ENCODE results near the gene GDAP2. TPM values are rescaled to one million over a fixed set of nuclear protein-coding genes. Genes with fewer than 3 reads are reported as not detected.

Gene GDAP2
- total and polyA plus RNA-seq, 2 donors (not counting 1 experiment from before 2014, with no cell fraction given) = 6.8 to 36.7 TPM

GRCh38 chr1:117828201-117828600 is 101.2 kb downstream of the GDAP2 start:
- DNase-seq (no peak), ATAC-seq (ENCODE audit: low read depth) (no peak)
- Histone ChIP-seq H3K4me1 (ENCODE audit: control insufficient read depth in 2 of 2, insufficient read depth in 2 of 2, low read length in 2 of 2) (no peaks in the 10 kb centered on the region), H4K20me1 (ENCODE audit: control insufficient read depth, insufficient read depth, low read length, poor library complexity, severe bottlenecking) (no peaks in the 10 kb centered on the region), H3K79me2 (ENCODE audit: control insufficient read depth, insufficient read depth, low read length) (no peaks in the 10 kb centered on the region), H3K27me3 (replicated peaks in 1 of 4; ENCODE audit: control extremely low read depth in 1 of 4, control insufficient read depth in 3 of 4, insufficient read depth in 4 of 4, low read length in 3 of 4) (peaks cover 0 to 3% (median 0%) of the 10 kb centered on the region in 4 experiments), H3K36me3 (replicated peaks in 1 of 2; ENCODE audit: control extremely low read depth in 1 of 2, control insufficient read depth in 1 of 2, extremely low read depth in 1 of 2, insufficient read depth in 2 of 2, low read length in 1 of 2) (no peaks in the 10 kb centered on the region), H3K27ac (ENCODE audit: low read length in 2 of 2) (no peak overlapping the region), H3K9ac (ENCODE audit: low read length) (no peak overlapping the region), H3K9me3 (ENCODE audit: control extremely low read depth in 1 of 3, control insufficient read depth in 2 of 3, insufficient read depth in 1 of 3, low read length in 2 of 3) (peaks cover 0 to 8% (median 0%) of the 10 kb centered on the region in 3 donors), H2AFZ (ENCODE audit: insufficient read depth, low read depth, low read length, poor library complexity, severe bottlenecking) (no peak overlapping the region), H3K4me3 (ENCODE audit: control extremely low read depth in 1 of 5, extremely low read depth in 1 of 5, insufficient read depth in 1 of 5, low read depth in 2 of 5, low read length in 4 of 5) (no peak overlapping the region), H3K4me2 (replicated peaks; ENCODE audit: low read depth, low read length, poor library complexity, severe bottlenecking) (no peak overlapping the region)
- Mint-ChIP-seq H3K4me3 (no peak overlapping the region), H3K4me1 (no peaks in the 10 kb centered on the region), H3K9me3 (ENCODE audit: insufficient read depth) (peaks cover 5% of the 10 kb centered on the region), H3K27me3 (peaks cover 9% of the 10 kb centered on the region), H3K27ac (no peak overlapping the region)
- intact Hi-C loops (cut with micrococcal nuclease) = no loop called here
- WGBS (ENCODE audit: insufficient coverage) = 96% methylated on average over 3 of the region's 4 CpGs
- ChIA-PET POLR2A (no interaction called here), CTCF (no interaction called here)
- TF ChIP-seq CTCF (IDR thresholded peaks at IDR 0.05) = no peak
- TF ChIP-seq EZH2 (IDR thresholded peaks at IDR 0.05; ENCODE audit: borderline replicate concordance, insufficient read depth, low read depth, low read length, poor library complexity, severe bottlenecking) = no peak

- Histone ChIP-seq H3K79me2 (ENCODE audit: control insufficient read depth, insufficient read depth, low read length) (no peaks in the 10 kb centered on the region), H3K9me3 (ENCODE audit: control extremely low read depth in 1 of 3, control insufficient read depth in 2 of 3, insufficient read depth in 1 of 3, low read length in 2 of 3) (peaks cover 0 to 13% (median 1%) of the 10 kb centered on the region in 3 donors), H3K9ac (ENCODE audit: low read length) (no peak overlapping the region), H3K4me2 (replicated peaks; ENCODE audit: low read depth, low read length, poor library complexity, severe bottlenecking) (no peak overlapping the region), H4K20me1 (ENCODE audit: control insufficient read depth, insufficient read depth, low read length, poor library complexity, severe bottlenecking) (no peaks in the 10 kb centered on the region), H3K36me3 (replicated peaks in 1 of 2; ENCODE audit: control extremely low read depth in 1 of 2, control insufficient read depth in 1 of 2, extremely low read depth in 1 of 2, insufficient read depth in 2 of 2, low read length in 1 of 2) (no peaks in the 10 kb centered on the region), H3K4me1 (ENCODE audit: control insufficient read depth in 2 of 2, insufficient read depth in 2 of 2, low read length in 2 of 2) (no peaks in the 10 kb centered on the region), H2AFZ (ENCODE audit: insufficient read depth, low read depth, low read length, poor library complexity, severe bottlenecking) (no peak overlapping the region), H3K27me3 (replicated peaks in 1 of 4; ENCODE audit: control extremely low read depth in 1 of 4, control insufficient read depth in 3 of 4, insufficient read depth in 4 of 4, low read length in 3 of 4) (peaks cover 0 to 3% (median 0%) of the 10 kb centered on the region in 4 experiments), H3K4me3 (ENCODE audit: control extremely low read depth in 1 of 5, extremely low read depth in 1 of 5, insufficient read depth in 1 of 5, low read depth in 2 of 5, low read length in 4 of 5) (no peak overlapping the region), H3K27ac (ENCODE audit: low read length in 2 of 2) (no peak overlapping the region)
- peaks cover 5% of the 10 kb centered on the region for H3K9me3 Mint-ChIP-seq (ENCODE audit: insufficient read depth)
- H3K27me3 Mint-ChIP-seq = peaks cover 9% of the 10 kb centered on the region
- H3K4me3 Mint-ChIP-seq = no peak overlapping the region
- ChIA-PET CTCF (no interaction called here), POLR2A (no interaction called here)
- no peak for DNase-seq
- no peak for TF ChIP-seq EZH2 (IDR thresholded peaks at IDR 0.05; ENCODE audit: borderline replicate concordance, insufficient read depth, low read depth, low read length, poor library complexity, severe bottlenecking)
- TF ChIP-seq CTCF (IDR thresholded peaks at IDR 0.05) = no peak
- no peak for ATAC-seq (ENCODE audit: low read depth)
- intact Hi-C loops (cut with micrococcal nuclease) = no loop called here
- WGBS (ENCODE audit: insufficient coverage) = 100% methylated on average over 1 of the region's 1 CpG
- no peak overlapping the region for H3K27ac Mint-ChIP-seq
- H3K4me1 Mint-ChIP-seq = no peaks in the 10 kb centered on the region
These were observed 102.8 kb downstream of the GDAP2 start for GRCh38 chr1:117826540-117827078.

Measured in B cell (primary cell).